Mesenteric fat pad (tissue), 1 donor: ENCODE data around the gene CYBA. TPM values are rescaled to one million over a fixed set of nuclear protein-coding genes. Genes with fewer than 3 reads are reported as not detected.

Source experiments
- DNase-seq: peaks from one replicate; pipeline ENCODE4 v3.0.0-alpha.2; 2020; ENCODE audit warnings: low spot score
- total RNA-seq: library from RNA; stranded (reverse); fragmentation: NEBNext Ultra II Directional; extraction: Animal tissue kit (Norgen Biotek cat#: 25700); gene quantifications from one replicate; pipeline ENCODE4 v1.2.1, GENCODE V29; 2021
- donor health status: DM: yes; HTN: yes; CAD: no.

CYBA gene
- total RNA-seq, 1 donor from 2014 or later, result 183 TPM

- DNase-seq, result no peak
Measured at GRCh38 chr16:88631920-88632586, 18.8 kb downstream of the CYBA start.

- DNase-seq, result no peak
Measured at GRCh38 chr16:88631384-88631783, 19.5 kb downstream of the CYBA start.

GRCh38 chr16:88630941-88631340 lies 19.9 kb downstream of the CYBA start:
- no peak for DNase-seq

DNA sequence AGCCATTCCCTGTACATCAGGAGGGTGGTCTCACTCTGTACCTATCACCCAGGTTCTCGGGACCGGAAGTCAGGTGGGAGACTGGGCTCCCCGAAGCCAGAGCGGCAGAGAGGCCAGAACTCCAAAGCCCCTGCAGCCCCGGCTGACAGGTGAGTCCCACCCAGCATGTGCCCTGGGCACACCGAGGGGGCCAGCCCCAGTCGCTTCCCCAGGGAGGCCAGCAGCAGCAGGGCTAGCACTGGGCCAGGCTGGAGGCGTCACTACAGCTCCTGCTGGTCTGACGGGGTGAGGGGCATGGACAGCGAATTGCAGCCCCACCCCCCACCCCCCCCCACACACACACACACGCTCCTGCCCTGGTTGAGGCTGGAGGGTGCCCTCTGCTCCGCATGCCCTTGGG lies 20.4 kb downstream of the CYBA start:
- DNase-seq, result no peak

DNA sequence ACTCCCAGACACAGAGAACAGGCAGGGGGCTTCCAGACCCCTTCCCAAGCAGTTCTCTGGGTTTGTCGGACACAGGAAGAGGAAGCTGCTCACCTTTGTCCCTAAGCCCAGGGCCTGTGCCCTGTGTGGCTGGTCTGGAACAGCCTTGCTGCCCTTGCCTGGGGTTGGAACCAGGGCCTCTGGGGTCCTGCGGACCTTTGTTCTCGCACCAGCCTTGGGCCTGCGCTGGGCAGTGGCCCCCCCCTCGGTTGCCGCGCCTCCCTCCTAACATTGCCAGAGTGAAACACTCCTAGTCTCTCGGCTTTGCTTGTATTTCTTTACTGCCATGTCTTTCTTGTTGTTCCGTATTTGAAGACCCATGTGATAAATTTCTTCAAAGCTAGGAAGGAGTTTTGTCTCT lies 21.0 kb downstream of the CYBA start:
- no peak for DNase-seq

GRCh38 chr16:88628512-88628974 lies 22.3 kb downstream of the CYBA start:
- no peak for DNase-seq

DNA sequence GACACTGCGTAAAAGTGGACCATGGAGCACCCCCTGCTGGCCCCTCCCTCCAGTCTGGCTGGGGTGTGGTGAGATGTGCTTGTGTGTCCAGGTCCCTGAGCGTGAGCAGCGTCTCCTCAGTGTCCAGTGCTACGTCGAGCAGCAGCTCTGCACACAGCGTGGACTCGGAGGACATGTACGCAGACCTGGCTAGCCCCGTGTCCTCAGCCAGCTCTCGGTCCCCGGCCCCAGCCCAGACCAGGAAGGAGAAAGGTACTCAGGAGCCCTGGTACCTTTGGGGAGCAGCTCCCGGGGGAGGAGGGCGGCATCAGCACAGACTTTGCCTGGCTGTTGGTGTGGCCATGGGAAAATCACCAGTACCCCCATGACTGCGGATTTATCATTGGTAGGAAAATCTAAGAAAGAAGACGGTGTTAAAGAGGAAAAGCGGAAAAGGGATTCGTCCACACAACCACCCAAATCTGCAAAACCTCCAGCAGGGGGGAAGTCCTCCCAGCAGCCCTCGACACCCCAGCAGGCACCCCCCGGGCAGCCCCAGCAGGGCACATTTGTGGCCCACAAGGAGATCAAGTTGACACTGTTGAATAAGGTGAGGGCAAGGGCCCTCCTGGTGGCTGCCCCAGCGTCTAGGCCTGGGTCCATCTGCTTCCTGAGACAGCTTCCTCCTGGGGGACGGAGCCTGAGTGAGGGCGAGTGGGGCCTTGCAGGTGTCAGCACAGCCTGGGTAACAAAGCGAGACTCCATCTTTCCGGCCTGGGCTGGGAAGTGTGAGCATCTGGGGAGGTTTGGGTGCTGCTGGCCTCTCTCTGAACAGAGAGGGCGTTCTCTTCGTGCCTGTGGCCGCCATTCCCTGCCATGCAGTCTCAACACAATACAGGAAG lies 23.1 kb downstream of the CYBA start:
- no peak for DNase-seq

DNA sequence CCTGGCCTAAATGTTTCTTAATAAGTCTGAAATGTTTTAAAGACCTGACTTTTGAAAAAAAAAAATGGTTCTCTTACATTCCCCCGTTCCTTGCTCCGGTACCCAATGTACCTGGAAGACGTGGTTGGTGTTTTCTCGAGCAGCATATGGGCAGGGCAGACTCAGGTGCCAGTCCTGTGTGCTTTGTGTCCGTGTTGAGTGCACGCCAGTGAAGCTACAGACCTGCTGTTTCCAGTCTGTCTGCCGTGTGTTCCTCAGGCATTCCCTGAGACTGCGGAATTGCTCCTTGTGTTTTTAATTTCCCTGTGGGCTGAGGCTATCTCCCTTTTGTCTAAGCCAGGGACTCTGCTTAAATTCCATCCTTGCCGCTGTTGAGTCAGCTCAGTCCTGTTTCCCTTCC lies 24.2 kb downstream of the CYBA start:
- no peak for DNase-seq

DNA sequence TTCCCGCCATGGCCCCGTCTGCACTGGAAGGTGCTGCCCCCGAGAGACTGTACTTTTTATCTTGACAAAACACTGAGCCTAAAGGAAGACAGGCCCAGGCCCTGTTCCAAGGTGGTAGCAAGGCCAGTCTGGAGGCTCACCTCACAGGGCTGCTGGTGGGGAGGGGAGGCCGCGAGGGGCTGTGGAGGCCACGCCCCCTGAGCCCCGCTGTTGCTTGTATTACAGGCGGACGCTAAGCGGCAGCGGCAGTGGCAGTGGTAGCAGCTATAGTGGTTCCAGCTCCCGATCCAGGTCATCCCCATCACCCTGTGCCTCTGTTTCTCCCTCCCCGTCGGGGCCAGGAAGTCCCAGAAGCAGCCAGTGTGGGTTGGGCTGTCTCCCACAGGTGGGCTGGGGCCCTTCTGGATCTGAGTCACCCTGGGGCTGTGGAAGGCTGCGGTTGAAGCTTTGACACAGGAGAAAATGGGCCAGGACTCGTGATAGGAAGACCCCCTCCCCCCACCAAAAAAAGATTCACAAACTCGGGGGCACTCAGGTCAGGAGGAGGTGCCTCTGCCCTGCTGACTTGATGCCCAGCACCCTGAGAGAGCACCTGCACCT lies 25.8 kb downstream of the CYBA start:
- DNase-seq, result no peak

DNA sequence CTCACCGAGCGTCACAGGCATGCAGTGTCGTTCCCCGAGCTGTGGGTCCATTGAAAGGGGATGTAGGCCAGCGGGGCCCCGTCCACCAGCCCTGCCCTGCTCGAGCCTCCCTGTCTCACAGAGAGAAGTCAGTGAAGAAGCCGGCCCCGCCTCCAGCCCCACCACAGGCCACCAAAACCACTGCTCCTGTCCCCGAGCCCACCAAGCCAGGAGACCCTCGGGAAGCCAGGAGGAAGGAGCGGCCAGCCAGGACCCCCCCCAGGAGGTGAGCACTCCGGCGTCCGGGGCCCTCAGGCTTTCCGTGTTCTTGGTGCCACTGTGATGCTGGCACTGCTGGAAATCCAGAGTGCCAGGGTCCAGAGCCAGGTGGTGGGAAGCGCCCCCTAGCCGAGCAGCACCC lies 26.4 kb downstream of the CYBA start:
- DNase-seq, result no peak

GRCh38 chr16:88623858-88624257 lies 27.0 kb downstream of the CYBA start:
- no peak for DNase-seq

- no peak for DNase-seq
Measured at GRCh38 chr16:88622866-88623265, 28.0 kb downstream of the CYBA start.

- no peak for DNase-seq
Measured at GRCh38 chr16:88622125-88622524, 28.7 kb downstream of the CYBA start.

DNA sequence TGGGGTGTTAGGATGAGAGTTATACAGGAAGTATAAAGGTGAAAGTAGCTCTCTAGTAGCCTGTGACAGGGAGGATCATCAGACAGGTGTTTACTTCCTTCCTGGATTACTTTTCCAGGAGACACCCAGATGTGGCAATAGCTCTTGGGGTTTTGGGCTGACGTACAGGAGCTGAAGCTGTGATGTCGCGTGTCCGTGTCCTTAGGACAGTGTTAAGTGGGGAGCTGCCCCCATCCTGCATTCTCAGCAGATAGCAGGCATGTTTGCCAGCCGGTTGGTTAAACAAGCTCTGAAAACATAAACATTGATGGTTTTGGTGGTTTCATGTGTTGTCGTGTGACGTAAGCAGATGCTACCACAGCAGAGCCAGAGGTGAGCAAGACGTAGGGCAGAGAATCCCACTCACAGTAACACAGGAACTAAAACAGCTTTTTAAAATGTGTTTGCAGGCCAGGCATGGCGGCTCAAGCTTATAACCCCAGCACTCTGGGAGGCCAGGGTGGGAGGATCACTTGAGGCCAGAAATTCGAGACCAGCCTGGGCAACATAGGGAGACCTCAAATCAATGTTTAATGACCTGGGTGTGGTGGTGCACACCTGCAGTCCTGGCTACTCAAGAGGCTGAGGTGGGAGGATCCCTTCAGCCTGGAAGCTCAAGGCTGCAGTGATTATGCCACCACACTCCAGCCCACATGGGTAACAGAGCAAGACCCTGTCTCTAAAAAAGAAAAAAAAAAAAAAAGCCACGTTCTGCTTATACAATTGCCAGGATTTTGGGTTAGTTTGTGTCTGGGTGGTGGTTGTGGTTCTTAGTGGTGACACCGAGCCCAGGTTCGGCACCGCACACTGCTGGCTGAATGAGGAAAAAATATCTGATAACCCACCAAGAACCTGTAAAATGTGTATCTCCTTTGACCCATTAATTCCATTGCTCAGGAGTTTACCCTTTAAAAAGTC lies 30.7 kb downstream of the CYBA start:
- DNase-seq, result no peak

GRCh38 chr16:88618956-88619667 lies 31.7 kb downstream of the CYBA start:
- no peak for DNase-seq

- DNase-seq, result no peak
Measured at GRCh38 chr16:88618182-88618955, 32.5 kb downstream of the CYBA start.

DNA sequence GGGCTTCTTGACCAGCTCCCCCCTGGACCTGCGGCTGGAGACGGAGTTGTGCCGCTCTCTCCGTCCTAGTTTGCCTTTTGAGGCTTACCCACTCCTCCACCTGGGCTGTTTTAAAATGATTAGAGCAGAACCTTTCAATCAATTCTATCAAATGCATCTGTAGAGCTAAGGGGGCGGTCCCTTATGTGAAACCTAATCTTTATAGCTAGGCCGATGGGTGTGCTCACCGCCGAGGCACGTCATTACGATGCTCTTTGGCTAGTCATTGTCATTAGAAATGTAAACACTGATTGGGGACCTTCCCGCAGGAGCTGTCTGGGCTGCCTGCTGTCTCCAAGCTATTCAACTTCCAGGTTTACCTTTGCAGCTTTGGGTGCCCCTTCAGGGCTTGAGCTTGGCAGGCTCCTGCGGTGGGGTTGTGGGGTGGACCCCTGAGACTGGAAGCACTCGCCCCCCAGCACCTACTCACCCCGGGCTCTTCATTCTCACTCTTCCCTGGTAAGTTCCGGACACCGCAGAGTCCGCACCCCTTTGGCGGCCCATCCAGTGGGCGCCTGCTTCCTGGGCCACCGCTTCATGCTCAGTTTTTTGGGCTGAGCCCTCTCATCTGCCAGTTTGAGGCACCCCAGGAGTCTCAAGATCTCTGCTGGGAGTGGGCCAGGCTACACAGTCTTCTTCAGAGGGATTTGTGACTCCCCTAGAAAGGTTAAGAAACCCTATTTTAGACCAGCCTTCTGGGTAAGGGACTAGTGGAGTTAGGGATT lies 33.4 kb downstream of the CYBA start:
- DNase-seq, result no peak

- no peak for DNase-seq
Measured at GRCh38 chr16:88616736-88617135, 34.1 kb downstream of the CYBA start.

- no peak for DNase-seq
Measured at GRCh38 chr16:88616320-88616719, 34.5 kb downstream of the CYBA start.
